B cell (primary cell): ENCODE data around the gene PLEKHA7.

Experiments
- EZH2 ChIP-seq: IDR thresholded peaks from 2 replicates; pipeline ENCODE4 v1.6.1; 2012; ENCODE audit warnings: borderline replicate concordance, low read depth, mild to moderate bottlenecking, moderate library complexity, low read length; ENCODE audit not compliant: insufficient read depth, poor library complexity, severe bottlenecking
- TF ChIP-seq, protein P1 (sequence below): fragments of 200-600 bp; IDR thresholded peaks from one replicate; pipeline ENCODE4 v1.8.0; 2022; ENCODE audit warnings: antibody characterized with exemption, mild to moderate bottlenecking

DNA sequence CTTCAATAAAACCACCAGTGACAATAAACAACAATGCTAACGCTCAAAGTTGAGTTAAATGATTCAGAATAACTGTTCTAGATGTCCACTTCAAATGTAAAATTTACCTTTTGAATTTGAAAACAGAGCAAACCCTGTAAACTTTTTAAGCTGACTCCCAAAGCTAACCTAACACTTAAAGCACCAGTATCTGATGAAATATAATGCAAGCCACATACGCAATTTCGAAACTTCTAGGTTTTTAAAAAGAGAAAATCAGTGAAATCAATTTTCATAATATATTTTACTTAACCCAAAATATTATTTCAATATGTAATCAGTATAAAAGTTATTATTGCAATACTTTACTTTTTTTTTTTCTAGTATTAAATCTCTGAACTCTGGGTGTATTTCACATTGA, 71.3 kb downstream of the PLEKHA7 start:
- TF ChIP-seq, protein P1, sequence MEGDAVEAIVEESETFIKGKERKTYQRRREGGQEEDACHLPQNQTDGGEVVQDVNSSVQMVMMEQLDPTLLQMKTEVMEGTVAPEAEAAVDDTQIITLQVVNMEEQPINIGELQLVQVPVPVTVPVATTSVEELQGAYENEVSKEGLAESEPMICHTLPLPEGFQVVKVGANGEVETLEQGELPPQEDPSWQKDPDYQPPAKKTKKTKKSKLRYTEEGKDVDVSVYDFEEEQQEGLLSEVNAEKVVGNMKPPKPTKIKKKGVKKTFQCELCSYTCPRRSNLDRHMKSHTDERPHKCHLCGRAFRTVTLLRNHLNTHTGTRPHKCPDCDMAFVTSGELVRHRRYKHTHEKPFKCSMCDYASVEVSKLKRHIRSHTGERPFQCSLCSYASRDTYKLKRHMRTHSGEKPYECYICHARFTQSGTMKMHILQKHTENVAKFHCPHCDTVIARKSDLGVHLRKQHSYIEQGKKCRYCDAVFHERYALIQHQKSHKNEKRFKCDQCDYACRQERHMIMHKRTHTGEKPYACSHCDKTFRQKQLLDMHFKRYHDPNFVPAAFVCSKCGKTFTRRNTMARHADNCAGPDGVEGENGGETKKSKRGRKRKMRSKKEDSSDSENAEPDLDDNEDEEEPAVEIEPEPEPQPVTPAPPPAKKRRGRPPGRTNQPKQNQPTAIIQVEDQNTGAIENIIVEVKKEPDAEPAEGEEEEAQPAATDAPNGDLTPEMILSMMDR = no peak
- no peak for TF ChIP-seq EZH2
